Lung (tissue), 12 donors: ENCODE results near the gene CFAP99. TPM values are rescaled to one million over a fixed set of nuclear protein-coding genes. Genes with fewer than 3 reads are reported as not detected.

Source experiments
- ATAC-seq: fragments of 200-7000 bp; cut with Tn5 transposase; one replicate; pipeline ENCODE4 v1.9.1; 2020; ENCODE audit warnings: moderate number of reproducible peaks; ENCODE audit not compliant: insufficient read depth, low FRiP score
- DNase-seq, 3 donors: peaks; one replicate each; pipeline ENCODE4 v3.0.0-alpha.2; 2013 to 2017
- H3K27ac ChIP-seq, 2 donors: one replicate each; pipeline ENCODE4 v1.5.1; 2013; ENCODE audit warnings: mild to moderate bottlenecking in 2 of 2, moderate library complexity in 2 of 2, control low read depth in 1 of 2, inconsistent platforms in 1 of 2, low read depth in 1 of 2, low read length in 1 of 2
- H3K27me3 ChIP-seq, 3 donors: one replicate each; pipeline ENCODE4 v1.5.1; 2013; ENCODE audit warnings: low read length in 2 of 3; ENCODE audit not compliant: control insufficient read depth in 3 of 3, insufficient read depth in 3 of 3
- H3K36me3 ChIP-seq, 4 donors: one replicate each; pipeline ENCODE4 v1.5.1; 2013; ENCODE audit warnings: low read length in 4 of 4, mild to moderate bottlenecking in 1 of 4, moderate library complexity in 1 of 4; ENCODE audit not compliant: control insufficient read depth in 4 of 4, insufficient read depth in 4 of 4
- H3K4me1 ChIP-seq, 5 donors: one replicate each; pipeline ENCODE4 v1.5.1; 2013; ENCODE audit warnings: low read length in 5 of 5, mild to moderate bottlenecking in 2 of 5, moderate library complexity in 1 of 5; ENCODE audit not compliant: control insufficient read depth in 5 of 5, insufficient read depth in 5 of 5
- H3K4me3 ChIP-seq: one replicate; pipeline ENCODE4 v1.5.1; 2013; ENCODE audit warnings: mild to moderate bottlenecking, control low read depth, moderate library complexity
- H3K9ac ChIP-seq, 2 donors: one replicate each; pipeline ENCODE4 v1.5.1; 2013; ENCODE audit warnings: low read length in 2 of 2, control low read depth in 1 of 2; ENCODE audit not compliant: insufficient read depth in 1 of 2
- H3K9me3 ChIP-seq, 4 donors: one replicate each; pipeline ENCODE4 v1.5.1; 2013; ENCODE audit warnings: low read length in 3 of 4, mild to moderate bottlenecking in 1 of 4, moderate library complexity in 1 of 4; ENCODE audit not compliant: control insufficient read depth in 4 of 4, insufficient read depth in 3 of 4
- WGBS, 2 donors: extraction: QIAGEN DNeasy Blood & Tissue Kit; methylation state at CpG; one replicate each; pipeline ENCODE4 v1.1.7; 2013; 5-methylcytosine and 5-hydroxymethylcytosine counted together
- polyA plus RNA-seq, 2 donors: library from polyadenylated mRNA; stranded (reverse); fragments of 200-250 nt; gene quantifications; one replicate each; pipeline ENCODE4 v1.2.1, GENCODE V29; 2013
- total RNA-seq, 2 donors: library from RNA; depleted of rRNA in 1 of 2; stranded (reverse); fragments of >200 nt in 1 of 2; gene quantifications; one replicate each; pipeline ENCODE4 v1.2.1, GENCODE V29; 2014 to 2021
- TF ChIP-seq, protein P1 (sequence below): IDR thresholded peaks from 2 replicates; pipeline ENCODE4 v1.5.1; 2012; ENCODE audit warnings: mild to moderate bottlenecking; ENCODE audit errors: control extremely low read depth, extremely low read depth
- donor health status: control.
- donor health status: control.
- donor health status: Bipolar disorder and iron deficiency.
- donor health status: healthy.
- donor health status: DM: yes; HTN: yes; CAD: no.

Gene CFAP99
- total and polyA plus RNA-seq, 4 donors: 2.1 to 12.1 (median 2.3) TPM

DNA sequence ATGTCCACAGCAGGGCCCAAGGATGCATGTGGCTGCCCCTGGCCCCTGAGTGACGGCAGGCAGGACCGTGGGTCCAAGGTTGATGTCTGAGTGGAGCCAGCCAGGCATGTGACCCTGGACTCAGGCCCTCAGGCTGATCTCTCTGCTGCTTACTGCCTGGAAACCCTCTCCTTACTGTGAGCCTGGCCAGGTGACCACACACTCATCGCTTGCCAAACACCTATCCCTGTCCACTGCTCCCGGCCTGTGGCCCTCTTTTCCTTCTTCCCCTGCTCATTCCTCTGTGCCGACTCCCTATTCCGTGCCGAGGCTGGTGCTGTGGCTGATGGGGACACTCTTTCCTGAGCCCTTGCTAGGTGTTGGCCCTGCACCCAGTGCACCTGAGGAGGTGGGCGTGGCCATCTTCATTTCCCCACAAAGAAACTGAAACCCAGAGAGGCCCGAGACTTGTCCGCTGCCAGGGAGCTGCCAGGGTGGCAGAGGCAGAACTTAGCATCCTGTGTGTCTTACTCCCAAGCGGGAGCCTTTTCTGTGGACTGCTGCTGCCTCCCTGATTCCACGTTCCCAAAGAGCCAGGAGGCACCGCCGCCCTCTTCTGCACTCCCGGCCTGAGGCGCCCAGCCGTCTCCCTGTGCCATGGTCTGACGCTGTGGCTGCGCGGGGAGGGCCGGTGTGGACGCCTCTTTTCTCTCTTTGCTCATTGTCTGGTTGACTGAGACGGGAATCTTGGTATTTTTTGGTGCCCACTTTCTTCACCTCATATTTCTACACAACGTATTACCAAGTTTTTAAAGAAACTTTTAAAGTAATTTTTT lies 38.9 kb downstream of the CFAP99 start:
- no peaks in the 10 kb centered on the region for H3K9me3 ChIP-seq
- no peak overlapping the region for H3K9ac ChIP-seq
- TF ChIP-seq, protein P1, sequence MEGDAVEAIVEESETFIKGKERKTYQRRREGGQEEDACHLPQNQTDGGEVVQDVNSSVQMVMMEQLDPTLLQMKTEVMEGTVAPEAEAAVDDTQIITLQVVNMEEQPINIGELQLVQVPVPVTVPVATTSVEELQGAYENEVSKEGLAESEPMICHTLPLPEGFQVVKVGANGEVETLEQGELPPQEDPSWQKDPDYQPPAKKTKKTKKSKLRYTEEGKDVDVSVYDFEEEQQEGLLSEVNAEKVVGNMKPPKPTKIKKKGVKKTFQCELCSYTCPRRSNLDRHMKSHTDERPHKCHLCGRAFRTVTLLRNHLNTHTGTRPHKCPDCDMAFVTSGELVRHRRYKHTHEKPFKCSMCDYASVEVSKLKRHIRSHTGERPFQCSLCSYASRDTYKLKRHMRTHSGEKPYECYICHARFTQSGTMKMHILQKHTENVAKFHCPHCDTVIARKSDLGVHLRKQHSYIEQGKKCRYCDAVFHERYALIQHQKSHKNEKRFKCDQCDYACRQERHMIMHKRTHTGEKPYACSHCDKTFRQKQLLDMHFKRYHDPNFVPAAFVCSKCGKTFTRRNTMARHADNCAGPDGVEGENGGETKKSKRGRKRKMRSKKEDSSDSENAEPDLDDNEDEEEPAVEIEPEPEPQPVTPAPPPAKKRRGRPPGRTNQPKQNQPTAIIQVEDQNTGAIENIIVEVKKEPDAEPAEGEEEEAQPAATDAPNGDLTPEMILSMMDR: no peak
- no peak for DNase-seq
- H3K27ac ChIP-seq: no peak overlapping the region
- 83 to 95% methylated on average over 24 of the region's 24 CpGs for WGBS, 2 donors
- H3K27me3 ChIP-seq: peaks cover 0 to 2% (median 0%) of the 10 kb centered on the region in 3 donors
- no peaks in the 10 kb centered on the region for H3K36me3 ChIP-seq
- ATAC-seq: no peak
- no peak overlapping the region for H3K4me3 ChIP-seq
- H3K4me1 ChIP-seq: peaks cover 0 to 6% (median 0%) of the 10 kb centered on the region in 5 donors

DNA sequence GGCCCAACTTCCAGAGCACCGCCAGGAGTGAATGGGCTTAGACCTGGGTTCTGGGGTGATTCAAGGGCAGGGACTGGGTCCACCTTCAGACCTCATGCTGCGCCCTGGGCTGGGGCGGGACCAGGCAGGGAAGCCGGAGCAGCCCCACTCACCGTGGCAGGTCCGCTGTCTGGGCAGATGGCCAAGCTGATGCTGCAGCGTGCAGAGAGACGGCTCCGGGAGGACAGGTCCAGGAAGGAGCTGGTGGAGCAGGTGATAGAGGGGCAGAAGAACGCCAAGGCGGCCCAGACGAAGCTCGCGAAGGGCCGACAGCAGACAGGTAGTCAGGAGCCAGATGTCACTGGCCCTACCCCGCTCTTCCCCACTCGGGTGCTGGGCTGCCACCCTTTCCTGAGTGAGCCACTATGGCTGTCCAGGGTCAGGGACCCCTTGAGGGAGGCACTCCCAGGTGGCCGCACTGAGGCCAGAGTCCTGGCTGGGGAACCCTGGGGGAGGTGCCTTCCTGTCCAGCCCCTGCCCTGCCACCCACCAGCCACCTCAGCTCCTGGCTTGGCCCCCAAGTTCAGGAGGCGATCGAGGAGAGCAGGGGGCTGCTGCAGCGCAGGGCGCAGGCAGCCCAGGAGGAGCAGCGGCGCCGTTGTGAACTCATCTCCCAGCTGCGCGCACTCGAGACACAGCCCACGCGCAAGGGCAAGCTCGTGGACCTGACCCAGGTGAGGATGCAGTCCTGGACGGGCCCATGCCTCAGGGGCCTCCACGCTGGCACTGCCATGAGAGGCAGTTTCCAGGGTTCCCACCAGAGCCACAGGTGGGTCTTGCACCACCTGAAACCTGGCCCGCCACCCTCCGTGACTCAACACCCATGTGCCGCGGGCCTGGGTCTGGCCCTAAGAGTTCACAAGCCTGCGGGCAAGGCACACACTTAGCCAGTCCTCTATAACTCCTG lies 40.1 kb downstream of the CFAP99 start:
- Histone ChIP-seq H3K27ac (no peak overlapping the region), H3K36me3 (no peaks in the 10 kb centered on the region), H3K4me1 (peaks cover 0 to 6% (median 0%) of the 10 kb centered on the region in 5 donors), H3K9me3 (no peaks in the 10 kb centered on the region), H3K4me3 (no peak overlapping the region), H3K9ac (no peak overlapping the region), H3K27me3 (peaks cover 0 to 2% (median 0%) of the 10 kb centered on the region in 3 donors)
- TF ChIP-seq, protein P1: no peak
- DNase-seq (no peak), ATAC-seq (no peak)
- 86 to 91% methylated on average over 38 of the region's 38 CpGs for whole genome bisulfite sequencing, 2 donors

DNA sequence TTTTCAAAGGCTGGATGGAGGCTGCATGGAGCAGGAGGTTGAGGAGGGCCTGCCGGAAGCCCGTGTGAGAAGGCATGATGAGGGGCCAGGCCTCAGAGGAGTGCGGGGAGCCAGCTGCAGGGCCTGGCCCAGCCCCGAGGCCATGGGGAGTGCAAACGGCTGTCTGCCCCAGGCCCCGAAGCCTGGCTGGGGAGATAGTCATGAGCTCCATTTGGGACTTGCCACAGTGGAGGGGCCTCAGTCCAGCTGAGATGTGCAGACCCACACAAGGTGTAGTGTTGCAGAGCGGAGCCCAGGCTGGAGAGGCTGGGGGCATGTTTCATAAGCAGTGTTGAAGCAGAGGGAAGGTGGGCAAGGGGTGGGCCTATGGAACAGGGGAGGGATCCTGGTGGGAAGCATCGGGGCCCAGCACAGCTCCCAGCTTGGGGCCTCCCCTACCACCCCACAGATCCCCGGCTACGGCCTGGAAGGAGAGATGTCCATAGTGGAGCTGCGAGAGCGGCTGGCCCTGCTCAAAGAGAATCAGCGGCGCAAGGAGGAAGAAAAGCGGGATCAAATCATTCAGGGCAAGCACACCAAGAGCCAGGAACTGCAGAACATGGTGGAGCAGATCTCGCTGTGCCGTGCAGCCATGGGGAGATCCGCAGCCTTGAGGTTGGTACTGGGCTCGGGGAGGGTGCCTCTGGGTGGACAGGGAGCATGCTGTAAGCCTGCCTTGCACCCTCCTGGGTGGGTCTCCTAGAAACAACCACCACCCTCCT lies 41.0 kb downstream of the CFAP99 start:
- Histone ChIP-seq H3K27me3 (peaks cover 0 to 2% (median 0%) of the 10 kb centered on the region in 3 donors), H3K9ac (no peak overlapping the region), H3K27ac (no peak overlapping the region), H3K4me1 (peaks cover 0 to 6% (median 0%) of the 10 kb centered on the region in 5 donors), H3K9me3 (no peaks in the 10 kb centered on the region), H3K4me3 (no peak overlapping the region), H3K36me3 (no peaks in the 10 kb centered on the region)
- 92 to 97% methylated on average over 19 of the region's 19 CpGs for WGBS, 2 donors
- no peak for DNase-seq
- no peak for ATAC-seq
- TF ChIP-seq, protein P1: no peak
